ENCODE results near the gene KITLG. TPM values are rescaled to one million over a fixed set of nuclear protein-coding genes. Genes with fewer than 3 reads are reported as not detected.

KITLG gene
- polyA plus RNA-seq, 2 of the 4 experiments (the other 2 are of a cell fraction), result 8.0 to 10.1 TPM

DNA sequence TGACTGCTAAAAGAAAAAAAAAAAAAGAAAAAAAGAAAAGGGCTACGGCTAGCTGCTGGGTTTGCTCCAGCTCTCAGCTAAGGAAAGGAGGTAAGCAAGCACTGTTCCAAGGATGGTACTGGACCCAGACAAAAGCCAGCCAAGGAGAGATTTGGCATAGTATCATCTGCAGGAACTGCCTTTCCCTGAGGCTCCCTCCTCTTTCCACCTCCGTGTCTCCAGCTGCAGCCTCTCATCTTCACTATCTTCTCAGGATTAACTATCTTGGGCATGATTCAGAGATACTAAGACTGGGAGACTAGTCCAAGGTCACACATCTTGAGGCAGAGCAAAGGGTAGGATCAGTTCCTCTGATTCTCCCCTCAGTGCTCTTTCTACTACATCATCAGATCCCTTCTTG, 6.0 kb downstream of the KITLG start:
- Histone ChIP-seq H3K9me3 (no peaks in the 10 kb centered on the region), H3K4me2 (peak overlapping the region; percentile 35), H3K4me3 (no peak overlapping the region), H3K27ac (0 out of 6 replicates have a peak overlapping the region, but pooled peaks of 1 of the 2 experiments have one; percentile 5), H3K4me1 (peaks cover 71% of the 10 kb centered on the region)
- ChIA-PET CTCF (interaction anchor here (0.7 to 1.1 kb wide), 2 partner anchors 102 to 440 kb away, joined by 3 read pairs; no protein-coding TSS in a partner anchor), POLR2A (no interaction called here)
- ATAC-seq, result no peak
- no peak for FAIRE-seq
- TF ChIP-seq HEYL (CRISPR knock-in tag; IDR thresholded peaks at IDR 0.05) (no peak), EHF (CRISPR knock-in tag; IDR thresholded peaks at IDR 0.05) (no peak), RCOR1 (IDR thresholded peaks at IDR 0.05; ENCODE audit: low read depth, low read length) (no peak), TFCP2L1 (CRISPR knock-in tag; IDR thresholded peaks at IDR 0.05) (no peak), NPAS2 (CRISPR knock-in tag; IDR thresholded peaks at IDR 0.05; ENCODE audit: borderline replicate concordance) (no peak), POLR2AphosphoS2 (conservative IDR thresholded peaks at IDR 0.05; ENCODE audit: low read length) (no peak), SMC3 (IDR thresholded peaks at IDR 0.05) (no peak), KDM5A (IDR thresholded peaks at IDR 0.05) (no peak), SREBF2 (IDR thresholded peaks at IDR 0.05) (no peak), RARB (CRISPR knock-in tag; IDR thresholded peaks at IDR 0.05) (no peak), JUNB (IDR thresholded peaks at IDR 0.05) (no peak)
- TF ChIP-seq, protein P1, sequence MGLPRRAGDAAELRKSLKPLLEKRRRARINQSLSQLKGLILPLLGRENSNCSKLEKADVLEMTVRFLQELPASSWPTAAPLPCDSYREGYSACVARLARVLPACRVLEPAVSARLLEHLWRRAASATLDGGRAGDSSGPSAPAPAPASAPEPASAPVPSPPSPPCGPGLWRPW (IDR thresholded peaks at IDR 0.05), result no peak
- TF ChIP-seq, protein P2, sequence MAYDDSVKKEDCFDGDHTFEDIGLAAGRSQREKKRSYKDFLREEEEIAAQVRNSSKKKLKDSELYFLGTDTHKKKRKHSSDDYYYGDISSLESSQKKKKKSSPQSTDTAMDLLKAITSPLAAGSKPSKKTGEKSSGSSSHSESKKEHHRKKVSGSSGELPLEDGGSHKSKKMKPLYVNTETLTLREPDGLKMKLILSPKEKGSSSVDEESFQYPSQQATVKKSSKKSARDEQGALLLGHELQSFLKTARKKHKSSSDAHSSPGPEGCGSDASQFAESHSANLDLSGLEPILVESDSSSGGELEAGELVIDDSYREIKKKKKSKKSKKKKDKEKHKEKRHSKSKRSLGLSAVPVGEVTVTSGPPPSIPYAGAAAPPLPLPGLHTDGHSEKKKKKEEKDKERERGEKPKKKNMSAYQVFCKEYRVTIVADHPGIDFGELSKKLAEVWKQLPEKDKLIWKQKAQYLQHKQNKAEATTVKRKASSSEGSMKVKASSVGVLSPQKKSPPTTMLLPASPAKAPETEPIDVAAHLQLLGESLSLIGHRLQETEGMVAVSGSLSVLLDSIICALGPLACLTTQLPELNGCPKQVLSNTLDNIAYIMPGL (CRISPR knock-in tag; IDR thresholded peaks at IDR 0.05; ENCODE audit: borderline replicate concordance), result no peak
- TF ChIP-seq, protein P3, sequence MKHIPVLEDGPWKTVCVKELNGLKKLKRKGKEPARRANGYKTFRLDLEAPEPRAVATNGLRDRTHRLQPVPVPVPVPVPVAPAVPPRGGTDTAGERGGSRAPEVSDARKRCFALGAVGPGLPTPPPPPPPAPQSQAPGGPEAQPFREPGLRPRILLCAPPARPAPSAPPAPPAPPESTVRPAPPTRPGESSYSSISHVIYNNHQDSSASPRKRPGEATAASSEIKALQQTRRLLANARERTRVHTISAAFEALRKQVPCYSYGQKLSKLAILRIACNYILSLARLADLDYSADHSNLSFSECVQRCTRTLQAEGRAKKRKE (CRISPR knock-in tag; IDR thresholded peaks at IDR 0.05; ENCODE audit: low read depth), result no peak
- TF ChIP-seq, protein P4, sequence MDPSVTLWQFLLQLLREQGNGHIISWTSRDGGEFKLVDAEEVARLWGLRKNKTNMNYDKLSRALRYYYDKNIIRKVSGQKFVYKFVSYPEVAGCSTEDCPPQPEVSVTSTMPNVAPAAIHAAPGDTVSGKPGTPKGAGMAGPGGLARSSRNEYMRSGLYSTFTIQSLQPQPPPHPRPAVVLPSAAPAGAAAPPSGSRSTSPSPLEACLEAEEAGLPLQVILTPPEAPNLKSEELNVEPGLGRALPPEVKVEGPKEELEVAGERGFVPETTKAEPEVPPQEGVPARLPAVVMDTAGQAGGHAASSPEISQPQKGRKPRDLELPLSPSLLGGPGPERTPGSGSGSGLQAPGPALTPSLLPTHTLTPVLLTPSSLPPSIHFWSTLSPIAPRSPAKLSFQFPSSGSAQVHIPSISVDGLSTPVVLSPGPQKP (IDR thresholded peaks at IDR 0.05; ENCODE audit: low read depth, low read length), result no peak
- TF ChIP-seq, protein P5, sequence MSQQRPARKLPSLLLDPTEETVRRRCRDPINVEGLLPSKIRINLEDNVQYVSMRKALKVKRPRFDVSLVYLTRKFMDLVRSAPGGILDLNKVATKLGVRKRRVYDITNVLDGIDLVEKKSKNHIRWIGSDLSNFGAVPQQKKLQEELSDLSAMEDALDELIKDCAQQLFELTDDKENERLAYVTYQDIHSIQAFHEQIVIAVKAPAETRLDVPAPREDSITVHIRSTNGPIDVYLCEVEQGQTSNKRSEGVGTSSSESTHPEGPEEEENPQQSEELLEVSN (IDR thresholded peaks at IDR 0.05; ENCODE audit: borderline replicate concordance, low read depth), result no peak
- DNase-seq (ENCODE audit: low read depth in 1 of 2, low spot score in 1 of 2), result no peak
- 50% methylated on average over 2 of the region's 2 CpGs for WGBS (ENCODE audit: missing lambda C conversion rate)

DNA sequence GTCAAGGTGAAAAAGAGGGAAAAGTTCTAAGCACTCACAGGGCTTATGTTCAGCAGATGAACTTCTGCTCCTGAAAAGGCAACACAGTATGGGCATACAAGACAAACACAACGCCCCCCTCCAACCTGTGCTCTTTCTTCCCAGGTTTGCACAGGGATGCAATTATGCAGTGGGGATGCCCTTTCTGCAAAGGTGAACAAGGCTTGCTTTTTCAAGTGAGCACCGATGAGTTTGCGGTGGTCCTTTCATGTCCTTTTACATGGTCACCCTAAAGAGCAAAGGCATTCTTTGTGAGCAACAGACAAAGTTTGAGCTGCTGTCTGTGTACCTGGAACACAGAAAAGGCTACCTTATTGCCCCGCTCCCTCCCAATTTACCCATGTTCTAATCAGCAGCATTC, 6.7 kb downstream of the KITLG start:
- Histone ChIP-seq H3K9me3 (no peaks in the 10 kb centered on the region), H3K4me2 (no peak overlapping the region), H3K4me3 (no peak overlapping the region), H3K27ac (peak overlapping the region in 1 of 2 experiments; percentile 6; a peak in 2 of 6 replicates), H3K4me1 (peaks cover 71% of the 10 kb centered on the region)
- ATAC-seq (peak in 1 of 2 experiments; percentile 14; a peak in 1 of 6 replicates), FAIRE-seq (no peak), DNase-seq (ENCODE audit: low read depth in 1 of 2, low spot score in 1 of 2) (no peak)
- POLR2A ChIA-PET, result no interaction called here
- 94% methylated on average over 4 of the region's 4 CpGs for WGBS (ENCODE audit: missing lambda C conversion rate)
- CTCF ChIA-PET, result interaction anchor here (0.7 to 1.1 kb wide), 2 partner anchors 101 to 441 kb away, joined by 3 read pairs; no protein-coding TSS in a partner anchor
- TF ChIP-seq, protein P1 (IDR thresholded peaks at IDR 0.05), result no peak
- TF ChIP-seq, protein P6, sequence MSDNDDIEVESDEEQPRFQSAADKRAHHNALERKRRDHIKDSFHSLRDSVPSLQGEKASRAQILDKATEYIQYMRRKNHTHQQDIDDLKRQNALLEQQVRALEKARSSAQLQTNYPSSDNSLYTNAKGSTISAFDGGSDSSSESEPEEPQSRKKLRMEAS (IDR thresholded peaks at IDR 0.05), result no peak
- TF ChIP-seq BHLHE40 (IDR thresholded peaks at IDR 0.05; ENCODE audit: low read depth, low read length) (no peak), GATA3 (IDR thresholded peaks at IDR 0.05; ENCODE audit: borderline replicate concordance) (no peak), RFX5 (IDR thresholded peaks at IDR 0.05) (no peak), CBX8 (IDR thresholded peaks at IDR 0.05) (no peak), NPAS2 (CRISPR knock-in tag; IDR thresholded peaks at IDR 0.05; ENCODE audit: borderline replicate concordance) (no peak), PHF8 (IDR thresholded peaks at IDR 0.05; ENCODE audit: borderline replicate concordance, low read depth) (no peak), RARB (CRISPR knock-in tag; IDR thresholded peaks at IDR 0.05) (no peak), ZFP36 (IDR thresholded peaks at IDR 0.05; ENCODE audit: borderline replicate concordance, partially characterized antibody) (no peak), EP300 (IDR thresholded peaks at IDR 0.05) (no peak), CBX2 (IDR thresholded peaks at IDR 0.05; ENCODE audit: borderline replicate concordance, low read depth) (no peak)
- TF ChIP-seq, protein P7, sequence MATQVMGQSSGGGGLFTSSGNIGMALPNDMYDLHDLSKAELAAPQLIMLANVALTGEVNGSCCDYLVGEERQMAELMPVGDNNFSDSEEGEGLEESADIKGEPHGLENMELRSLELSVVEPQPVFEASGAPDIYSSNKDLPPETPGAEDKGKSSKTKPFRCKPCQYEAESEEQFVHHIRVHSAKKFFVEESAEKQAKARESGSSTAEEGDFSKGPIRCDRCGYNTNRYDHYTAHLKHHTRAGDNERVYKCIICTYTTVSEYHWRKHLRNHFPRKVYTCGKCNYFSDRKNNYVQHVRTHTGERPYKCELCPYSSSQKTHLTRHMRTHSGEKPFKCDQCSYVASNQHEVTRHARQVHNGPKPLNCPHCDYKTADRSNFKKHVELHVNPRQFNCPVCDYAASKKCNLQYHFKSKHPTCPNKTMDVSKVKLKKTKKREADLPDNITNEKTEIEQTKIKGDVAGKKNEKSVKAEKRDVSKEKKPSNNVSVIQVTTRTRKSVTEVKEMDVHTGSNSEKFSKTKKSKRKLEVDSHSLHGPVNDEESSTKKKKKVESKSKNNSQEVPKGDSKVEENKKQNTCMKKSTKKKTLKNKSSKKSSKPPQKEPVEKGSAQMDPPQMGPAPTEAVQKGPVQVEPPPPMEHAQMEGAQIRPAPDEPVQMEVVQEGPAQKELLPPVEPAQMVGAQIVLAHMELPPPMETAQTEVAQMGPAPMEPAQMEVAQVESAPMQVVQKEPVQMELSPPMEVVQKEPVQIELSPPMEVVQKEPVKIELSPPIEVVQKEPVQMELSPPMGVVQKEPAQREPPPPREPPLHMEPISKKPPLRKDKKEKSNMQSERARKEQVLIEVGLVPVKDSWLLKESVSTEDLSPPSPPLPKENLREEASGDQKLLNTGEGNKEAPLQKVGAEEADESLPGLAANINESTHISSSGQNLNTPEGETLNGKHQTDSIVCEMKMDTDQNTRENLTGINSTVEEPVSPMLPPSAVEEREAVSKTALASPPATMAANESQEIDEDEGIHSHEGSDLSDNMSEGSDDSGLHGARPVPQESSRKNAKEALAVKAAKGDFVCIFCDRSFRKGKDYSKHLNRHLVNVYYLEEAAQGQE (IDR thresholded peaks at IDR 0.05), result no peak
- TF ChIP-seq, protein P8, sequence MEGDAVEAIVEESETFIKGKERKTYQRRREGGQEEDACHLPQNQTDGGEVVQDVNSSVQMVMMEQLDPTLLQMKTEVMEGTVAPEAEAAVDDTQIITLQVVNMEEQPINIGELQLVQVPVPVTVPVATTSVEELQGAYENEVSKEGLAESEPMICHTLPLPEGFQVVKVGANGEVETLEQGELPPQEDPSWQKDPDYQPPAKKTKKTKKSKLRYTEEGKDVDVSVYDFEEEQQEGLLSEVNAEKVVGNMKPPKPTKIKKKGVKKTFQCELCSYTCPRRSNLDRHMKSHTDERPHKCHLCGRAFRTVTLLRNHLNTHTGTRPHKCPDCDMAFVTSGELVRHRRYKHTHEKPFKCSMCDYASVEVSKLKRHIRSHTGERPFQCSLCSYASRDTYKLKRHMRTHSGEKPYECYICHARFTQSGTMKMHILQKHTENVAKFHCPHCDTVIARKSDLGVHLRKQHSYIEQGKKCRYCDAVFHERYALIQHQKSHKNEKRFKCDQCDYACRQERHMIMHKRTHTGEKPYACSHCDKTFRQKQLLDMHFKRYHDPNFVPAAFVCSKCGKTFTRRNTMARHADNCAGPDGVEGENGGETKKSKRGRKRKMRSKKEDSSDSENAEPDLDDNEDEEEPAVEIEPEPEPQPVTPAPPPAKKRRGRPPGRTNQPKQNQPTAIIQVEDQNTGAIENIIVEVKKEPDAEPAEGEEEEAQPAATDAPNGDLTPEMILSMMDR (IDR thresholded peaks at IDR 0.05), result no peak
